Liver (tissue), 9 donors: Measurements from ENCODE around the gene KRT17. TPM values are rescaled to one million over a fixed set of nuclear protein-coding genes. Genes with fewer than 3 reads are reported as not detected.

Experiments used
- DNase-seq: peaks from one replicate; pipeline ENCODE4 v3.0.0-alpha.2; 2017; ENCODE audit warnings: low spot score
- H3K27ac ChIP-seq, 2 donors: one replicate each; pipeline ENCODE4 v1.7.0; 2013; ENCODE audit warnings: inconsistent platforms in 2 of 2, low read length in 2 of 2, control low read depth in 1 of 2, low read depth in 1 of 2, mild to moderate bottlenecking in 1 of 2
- H3K27me3 ChIP-seq, 4 donors: one replicate each; pipeline versions ENCODE4 v1.6.1 to v1.7.0; 2013; ENCODE audit warnings: low read length in 3 of 4, inconsistent platforms in 1 of 4, mild to moderate bottlenecking in 1 of 4, moderate library complexity in 1 of 4; ENCODE audit not compliant: control insufficient read depth in 4 of 4, insufficient read depth in 4 of 4
- H3K36me3 ChIP-seq, 4 donors: one replicate each; pipeline versions ENCODE4 v1.6.1 to v1.7.0; 2013; ENCODE audit warnings: low read length in 3 of 4, mild to moderate bottlenecking in 3 of 4, low read depth in 1 of 4, moderate library complexity in 1 of 4; ENCODE audit not compliant: control insufficient read depth in 4 of 4, insufficient read depth in 3 of 4
- H3K4me1 ChIP-seq, 4 donors: one replicate each; pipeline versions ENCODE4 v1.6.1 to v1.7.0; 2013; ENCODE audit warnings: low read length in 3 of 4, mild to moderate bottlenecking in 3 of 4, moderate library complexity in 1 of 4; ENCODE audit not compliant: control insufficient read depth in 4 of 4, insufficient read depth in 4 of 4
- H3K4me3 ChIP-seq, 3 donors: one replicate each; pipeline versions ENCODE4 v1.6.1 to v1.7.0; 2013; ENCODE audit warnings: low read length in 3 of 3, control low read depth in 1 of 3, low read depth in 1 of 3, mild to moderate bottlenecking in 1 of 3
- H3K9ac ChIP-seq, 2 donors: one replicate each; pipeline ENCODE4 v1.7.0; 2013; ENCODE audit warnings: low read length in 2 of 2, mild to moderate bottlenecking in 2 of 2, moderate library complexity in 2 of 2, control low read depth in 1 of 2, low read depth in 1 of 2
- H3K9me3 ChIP-seq, 4 donors: one replicate each; pipeline versions ENCODE4 v1.6.1 to v1.7.0; 2013; ENCODE audit warnings: low read length in 3 of 4; ENCODE audit not compliant: control insufficient read depth in 4 of 4
- EGR1 ChIP-seq, 2 donors: IDR thresholded peaks; 2 replicates each; pipeline ENCODE4 v1.6.1; 2016 to 2018; ENCODE audit warnings: antibody characterized with exemption in 2 of 2, low read depth in 2 of 2
- FOXA1 ChIP-seq: IDR thresholded peaks from 2 replicates; pipeline ENCODE4 v1.6.1; 2016; ENCODE audit warnings: antibody characterized with exemption
- FOXA2 ChIP-seq: IDR thresholded peaks from 2 replicates; pipeline ENCODE4 v1.6.1; 2016; ENCODE audit warnings: antibody characterized with exemption
- GABPA ChIP-seq, 2 donors: IDR thresholded peaks in 1 of 2; conservative IDR thresholded peaks in 1 of 2; 2 replicates each; pipeline ENCODE4 v1.6.1; 2016; ENCODE audit warnings: antibody characterized with exemption in 2 of 2, mild to moderate bottlenecking in 1 of 2, moderate library complexity in 1 of 2
- HNF4A ChIP-seq, 2 donors: conservative IDR thresholded peaks; 2 replicates each; pipeline ENCODE4 v1.6.1; 2016; ENCODE audit warnings: antibody characterized with exemption in 2 of 2, mild to moderate bottlenecking in 2 of 2
- HNF4G ChIP-seq: IDR thresholded peaks from 2 replicates; pipeline ENCODE4 v1.6.1; 2016; ENCODE audit warnings: antibody characterized with exemption
- JUND ChIP-seq, 2 donors: IDR thresholded peaks; 2 replicates each; pipeline ENCODE4 v1.6.1; 2016; ENCODE audit warnings: antibody characterized with exemption in 2 of 2
- NR2F2 ChIP-seq: IDR thresholded peaks from 2 replicates; pipeline ENCODE4 v1.6.1; 2016; ENCODE audit warnings: antibody characterized with exemption
- RAD21 ChIP-seq, 2 donors: IDR thresholded peaks; 2 replicates each; pipeline ENCODE4 v1.6.1; 2016; ENCODE audit warnings: antibody characterized with exemption in 2 of 2, mild to moderate bottlenecking in 2 of 2
- RXRA ChIP-seq, 2 donors: IDR thresholded peaks; 2 replicates each; pipeline ENCODE4 v1.6.1; 2017 to 2018; ENCODE audit warnings: antibody characterized with exemption in 2 of 2, mild to moderate bottlenecking in 1 of 2
- SP1 ChIP-seq: IDR thresholded peaks from 2 replicates; pipeline ENCODE4 v1.6.1; 2018; ENCODE audit warnings: antibody characterized with exemption, mild to moderate bottlenecking
- TAF1 ChIP-seq: conservative IDR thresholded peaks from 2 replicates; pipeline ENCODE4 v1.6.1; 2016; ENCODE audit warnings: antibody characterized with exemption, mild to moderate bottlenecking
- YY1 ChIP-seq: IDR thresholded peaks from 2 replicates; pipeline ENCODE4 v1.6.1; 2016; ENCODE audit warnings: antibody characterized with exemption, mild to moderate bottlenecking
- WGBS: extraction: QIAGEN DNeasy Blood & Tissue Kit; methylation state at CpG from one replicate; pipeline ENCODE4 v1.1.7; 2013; 5-methylcytosine and 5-hydroxymethylcytosine counted together
- polyA plus RNA-seq, 2 donors: library from polyadenylated mRNA; stranded (reverse) in 1 of 2; unstranded in 1 of 2; fragments of 200-250 nt in 1 of 2; fragments of >200 nt in 1 of 2; fragmentation: Nextera tagmentation in 1 of 2; extraction: Ambion mirVana in 1 of 2; gene quantifications; one replicate each; pipeline versions ENCODE4 v1.2.1 to v1.2.3, GENCODE V29; 2013 to 2015
- total RNA-seq, 2 donors: library from RNA; depleted of rRNA; stranded (reverse); fragments of >200 nt; gene quantifications; one replicate each; pipeline ENCODE4 v1.2.3, GENCODE V29; 2014
- TF ChIP-seq, protein P1 (sequence below): IDR thresholded peaks from 2 replicates; pipeline ENCODE4 v1.6.1; 2016; ENCODE audit warnings: antibody characterized with exemption
- TF ChIP-seq, protein P2 (sequence below): fragments of 150-350 bp; IDR thresholded peaks from 2 replicates; pipeline ENCODE4 v1.5.1; 2017; ENCODE audit warnings: improper control_type of control experiment, low read depth, low read length; ENCODE audit not compliant: missing input control
- TF ChIP-seq, protein P3 (sequence below): IDR thresholded peaks from 2 replicates; pipeline ENCODE4 v1.6.1; 2016; ENCODE audit warnings: antibody characterized with exemption
- TF ChIP-seq, protein P4 (sequence below): IDR thresholded peaks from 2 replicates; pipeline ENCODE4 v1.6.1; 2016; ENCODE audit warnings: antibody characterized with exemption
- TF ChIP-seq, protein P5 (sequence below): IDR thresholded peaks from 2 replicates; pipeline ENCODE4 v1.6.1; 2016; ENCODE audit warnings: antibody characterized with exemption, mild to moderate bottlenecking
- donor health status: healthy.
- donor health status: healthy.
- donor health status: healthy.
- donor health status: healthy.
- donor health status: healthy.

Gene KRT17
- total and polyA plus RNA-seq, 4 donors, result 0.15 TPM; not detected in 3

DNA sequence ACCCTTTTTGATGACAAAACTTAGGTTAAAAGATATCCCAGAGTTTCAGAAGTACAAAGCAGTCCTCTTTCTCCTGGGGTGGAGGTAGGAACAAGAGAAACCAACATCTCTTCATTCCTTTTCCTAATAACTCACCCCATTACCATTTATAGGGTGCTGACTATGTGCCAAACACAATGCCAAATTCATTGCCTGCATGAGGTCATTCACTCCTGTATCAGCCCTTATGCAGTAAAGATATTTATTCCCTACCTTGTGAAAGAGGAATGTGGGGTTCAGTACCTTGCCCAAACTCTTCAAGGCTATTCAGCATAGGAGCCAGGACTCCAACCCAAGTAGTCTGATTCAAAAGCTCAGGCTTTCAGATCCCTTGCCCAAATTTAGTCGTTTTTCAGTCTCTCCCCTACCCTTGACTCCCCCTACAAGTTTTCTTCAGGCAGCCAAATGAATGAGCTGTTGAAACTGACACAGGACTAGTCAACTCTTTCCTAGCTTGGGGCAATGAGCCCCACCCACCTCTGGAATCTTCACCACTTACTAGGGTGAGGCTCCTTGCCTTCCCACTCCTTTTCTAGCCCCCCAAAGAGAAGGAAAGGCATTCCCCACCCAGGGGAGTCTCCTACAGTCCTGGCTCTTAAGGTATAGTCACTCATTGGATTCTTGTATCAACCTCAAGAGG, 43.5 kb downstream of the KRT17 start:
- H3K4me1 ChIP-seq, result no peaks in the 10 kb centered on the region
- H3K4me3 ChIP-seq, result no peak overlapping the region
- no peak overlapping the region for H3K9ac ChIP-seq
- TF ChIP-seq RXRA (IDR thresholded peaks at IDR 0.05) (no peak), HNF4A (conservative IDR thresholded peaks at IDR 0.05) (no peak), NR2F2 (no peak), YY1 (no peak), TAF1 (no peak), SP1 (no peak), GABPA (IDR thresholded peaks at IDR 0.05 in 1 of 2, conservative IDR thresholded peaks at IDR 0.05 in 1 of 2) (no peak), FOXA1 (no peak), RAD21 (IDR thresholded peaks at IDR 0.05) (no peak), HNF4G (no peak), EGR1 (IDR thresholded peaks at IDR 0.05; ENCODE audit: low read depth in 2 of 2) (no peak), JUND (IDR thresholded peaks at IDR 0.05) (no peak), FOXA2 (no peak)
- TF ChIP-seq, protein P1, sequence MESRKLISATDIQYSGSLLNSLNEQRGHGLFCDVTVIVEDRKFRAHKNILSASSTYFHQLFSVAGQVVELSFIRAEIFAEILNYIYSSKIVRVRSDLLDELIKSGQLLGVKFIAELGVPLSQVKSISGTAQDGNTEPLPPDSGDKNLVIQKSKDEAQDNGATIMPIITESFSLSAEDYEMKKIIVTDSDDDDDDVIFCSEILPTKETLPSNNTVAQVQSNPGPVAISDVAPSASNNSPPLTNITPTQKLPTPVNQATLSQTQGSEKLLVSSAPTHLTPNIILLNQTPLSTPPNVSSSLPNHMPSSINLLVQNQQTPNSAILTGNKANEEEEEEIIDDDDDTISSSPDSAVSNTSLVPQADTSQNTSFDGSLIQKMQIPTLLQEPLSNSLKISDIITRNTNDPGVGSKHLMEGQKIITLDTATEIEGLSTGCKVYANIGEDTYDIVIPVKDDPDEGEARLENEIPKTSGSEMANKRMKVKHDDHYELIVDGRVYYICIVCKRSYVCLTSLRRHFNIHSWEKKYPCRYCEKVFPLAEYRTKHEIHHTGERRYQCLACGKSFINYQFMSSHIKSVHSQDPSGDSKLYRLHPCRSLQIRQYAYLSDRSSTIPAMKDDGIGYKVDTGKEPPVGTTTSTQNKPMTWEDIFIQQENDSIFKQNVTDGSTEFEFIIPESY, result no peak
- TF ChIP-seq, protein P2, sequence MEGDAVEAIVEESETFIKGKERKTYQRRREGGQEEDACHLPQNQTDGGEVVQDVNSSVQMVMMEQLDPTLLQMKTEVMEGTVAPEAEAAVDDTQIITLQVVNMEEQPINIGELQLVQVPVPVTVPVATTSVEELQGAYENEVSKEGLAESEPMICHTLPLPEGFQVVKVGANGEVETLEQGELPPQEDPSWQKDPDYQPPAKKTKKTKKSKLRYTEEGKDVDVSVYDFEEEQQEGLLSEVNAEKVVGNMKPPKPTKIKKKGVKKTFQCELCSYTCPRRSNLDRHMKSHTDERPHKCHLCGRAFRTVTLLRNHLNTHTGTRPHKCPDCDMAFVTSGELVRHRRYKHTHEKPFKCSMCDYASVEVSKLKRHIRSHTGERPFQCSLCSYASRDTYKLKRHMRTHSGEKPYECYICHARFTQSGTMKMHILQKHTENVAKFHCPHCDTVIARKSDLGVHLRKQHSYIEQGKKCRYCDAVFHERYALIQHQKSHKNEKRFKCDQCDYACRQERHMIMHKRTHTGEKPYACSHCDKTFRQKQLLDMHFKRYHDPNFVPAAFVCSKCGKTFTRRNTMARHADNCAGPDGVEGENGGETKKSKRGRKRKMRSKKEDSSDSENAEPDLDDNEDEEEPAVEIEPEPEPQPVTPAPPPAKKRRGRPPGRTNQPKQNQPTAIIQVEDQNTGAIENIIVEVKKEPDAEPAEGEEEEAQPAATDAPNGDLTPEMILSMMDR, result no peak
- TF ChIP-seq, protein P3, sequence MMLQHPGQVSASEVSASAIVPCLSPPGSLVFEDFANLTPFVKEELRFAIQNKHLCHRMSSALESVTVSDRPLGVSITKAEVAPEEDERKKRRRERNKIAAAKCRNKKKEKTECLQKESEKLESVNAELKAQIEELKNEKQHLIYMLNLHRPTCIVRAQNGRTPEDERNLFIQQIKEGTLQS, result no peak
- TF ChIP-seq, protein P4, sequence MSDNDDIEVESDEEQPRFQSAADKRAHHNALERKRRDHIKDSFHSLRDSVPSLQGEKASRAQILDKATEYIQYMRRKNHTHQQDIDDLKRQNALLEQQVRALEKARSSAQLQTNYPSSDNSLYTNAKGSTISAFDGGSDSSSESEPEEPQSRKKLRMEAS, result no peak
- TF ChIP-seq, protein P5, sequence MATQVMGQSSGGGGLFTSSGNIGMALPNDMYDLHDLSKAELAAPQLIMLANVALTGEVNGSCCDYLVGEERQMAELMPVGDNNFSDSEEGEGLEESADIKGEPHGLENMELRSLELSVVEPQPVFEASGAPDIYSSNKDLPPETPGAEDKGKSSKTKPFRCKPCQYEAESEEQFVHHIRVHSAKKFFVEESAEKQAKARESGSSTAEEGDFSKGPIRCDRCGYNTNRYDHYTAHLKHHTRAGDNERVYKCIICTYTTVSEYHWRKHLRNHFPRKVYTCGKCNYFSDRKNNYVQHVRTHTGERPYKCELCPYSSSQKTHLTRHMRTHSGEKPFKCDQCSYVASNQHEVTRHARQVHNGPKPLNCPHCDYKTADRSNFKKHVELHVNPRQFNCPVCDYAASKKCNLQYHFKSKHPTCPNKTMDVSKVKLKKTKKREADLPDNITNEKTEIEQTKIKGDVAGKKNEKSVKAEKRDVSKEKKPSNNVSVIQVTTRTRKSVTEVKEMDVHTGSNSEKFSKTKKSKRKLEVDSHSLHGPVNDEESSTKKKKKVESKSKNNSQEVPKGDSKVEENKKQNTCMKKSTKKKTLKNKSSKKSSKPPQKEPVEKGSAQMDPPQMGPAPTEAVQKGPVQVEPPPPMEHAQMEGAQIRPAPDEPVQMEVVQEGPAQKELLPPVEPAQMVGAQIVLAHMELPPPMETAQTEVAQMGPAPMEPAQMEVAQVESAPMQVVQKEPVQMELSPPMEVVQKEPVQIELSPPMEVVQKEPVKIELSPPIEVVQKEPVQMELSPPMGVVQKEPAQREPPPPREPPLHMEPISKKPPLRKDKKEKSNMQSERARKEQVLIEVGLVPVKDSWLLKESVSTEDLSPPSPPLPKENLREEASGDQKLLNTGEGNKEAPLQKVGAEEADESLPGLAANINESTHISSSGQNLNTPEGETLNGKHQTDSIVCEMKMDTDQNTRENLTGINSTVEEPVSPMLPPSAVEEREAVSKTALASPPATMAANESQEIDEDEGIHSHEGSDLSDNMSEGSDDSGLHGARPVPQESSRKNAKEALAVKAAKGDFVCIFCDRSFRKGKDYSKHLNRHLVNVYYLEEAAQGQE, result no peak
- H3K36me3 ChIP-seq, result no peaks in the 10 kb centered on the region
- H3K27ac ChIP-seq, result no peak overlapping the region
- 46% methylated on average over 1 of the region's 1 CpG for WGBS
- no peak for DNase-seq
- H3K27me3 ChIP-seq, result peaks cover 0 to 11% (median 0%) of the 10 kb centered on the region in 4 donors
- no peaks in the 10 kb centered on the region for H3K9me3 ChIP-seq
